HEK293T (cell line): ENCODE results near the gene CCNY.

Experiments
- ARNT ChIP-seq: fragments of 450-650 bp; IDR thresholded peaks from 2 replicates; pipeline ENCODE4 v1.6.1; 2017; ENCODE audit warnings: mild to moderate bottlenecking
- BHLHE40 ChIP-seq: fragments of 450-650 bp; IDR thresholded peaks from 2 replicates; pipeline ENCODE4 v1.6.1; 2016; ENCODE audit warnings: mild to moderate bottlenecking, moderate library complexity, borderline replicate concordance
- CTBP1 ChIP-seq: fragments of 450-650 bp; IDR thresholded peaks from 2 replicates; pipeline ENCODE4 v1.6.1; 2016; ENCODE audit warnings: borderline replicate concordance
- ELF4 ChIP-seq: fragments of 450-650 bp; IDR thresholded peaks from 2 replicates; pipeline ENCODE4 v1.6.1; 2017; ENCODE audit warnings: antibody characterized with exemption
- FOXA1 ChIP-seq: fragments of 450-650 bp; IDR thresholded peaks from 2 replicates; pipeline ENCODE4 v1.6.1; 2016; ENCODE audit warnings: mild to moderate bottlenecking
- FOXK2 ChIP-seq: fragments of 450-650 bp; IDR thresholded peaks from 2 replicates; pipeline ENCODE4 v1.6.1; 2016; ENCODE audit warnings: mild to moderate bottlenecking
- FOXM1 ChIP-seq: fragments of 450-650 bp; IDR thresholded peaks from 2 replicates; pipeline ENCODE4 v1.6.1; 2017; ENCODE audit warnings: mild to moderate bottlenecking, borderline replicate concordance
- L3MBTL2 ChIP-seq: fragments of 450-650 bp; conservative IDR thresholded peaks from 2 replicates; pipeline ENCODE4 v1.6.1; 2016; ENCODE audit warnings: mild to moderate bottlenecking
- LEF1 ChIP-seq: fragments of 450-650 bp; IDR thresholded peaks from 2 replicates; pipeline ENCODE4 v1.6.1; 2017; ENCODE audit warnings: mild to moderate bottlenecking, borderline replicate concordance
- NFRKB ChIP-seq: fragments of 450-650 bp; IDR thresholded peaks from 2 replicates; pipeline ENCODE4 v1.6.1; 2016; ENCODE audit warnings: mild to moderate bottlenecking, moderate library complexity
- SP1 ChIP-seq: fragments of 450-650 bp; IDR thresholded peaks from 2 replicates; pipeline ENCODE4 v1.6.1; 2017
- SUZ12 ChIP-seq: fragments of 450-650 bp; IDR thresholded peaks from 2 replicates; pipeline ENCODE4 v1.6.1; 2016; ENCODE audit warnings: mild to moderate bottlenecking
- ZNF384 ChIP-seq: fragments of 450-650 bp; IDR thresholded peaks from 2 replicates; pipeline ENCODE4 v1.6.1; 2016

DNA sequence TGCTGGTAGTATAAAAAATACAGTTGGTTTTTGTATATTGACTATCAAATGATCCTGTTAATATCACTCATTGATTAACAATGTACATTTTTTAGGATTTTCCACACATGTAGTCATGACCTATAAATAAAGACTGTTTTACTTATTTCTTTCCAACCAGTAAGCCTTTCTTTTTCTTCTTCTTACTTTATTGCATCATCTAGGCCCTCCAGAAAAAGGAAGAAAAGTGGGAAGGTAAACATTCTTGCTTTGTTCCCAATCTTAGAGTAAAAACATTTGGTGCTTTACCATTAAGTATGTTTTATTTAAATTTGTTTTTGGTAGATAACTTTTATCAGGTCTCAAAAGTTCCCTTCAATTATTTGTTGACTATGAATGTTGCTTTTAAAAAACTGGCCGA lies 47.1 kb upstream of the CCNY start:
- TF ChIP-seq SUZ12 (no peak), FOXM1 (no peak), LEF1 (no peak), FOXK2 (no peak), L3MBTL2 (no peak), BHLHE40 (no peak), ZNF384 (no peak), FOXA1 (no peak), SP1 (no peak), ELF4 (no peak), CTBP1 (no peak), NFRKB (no peak), ARNT (no peak)
